H9 (cell line): ENCODE measurements around the gene RPS26. TPM values are rescaled to one million over a fixed set of nuclear protein-coding genes. Genes with fewer than 3 reads are reported as not detected.

Experiments used
- DNase-seq: peaks from one replicate; pipeline ENCODE4 v3.0.0-alpha.2; 2017
- H2AFZ ChIP-seq: one replicate; pipeline ENCODE4 v1.6.1; 2013; ENCODE audit warnings: mild to moderate bottlenecking, low read length, control low read depth, moderate library complexity
- H2AK5ac ChIP-seq: 2 replicates; pipeline ENCODE4 v1.6.1; 2013; ENCODE audit warnings: low read length, control low read depth, mixed read lengths; ENCODE audit not compliant: insufficient read length
- H2BK120ac ChIP-seq: one replicate; pipeline ENCODE4 v1.6.1; 2013; ENCODE audit warnings: low read depth, mild to moderate bottlenecking, low read length, control low read depth, inconsistent platforms; ENCODE audit not compliant: poor library complexity, severe bottlenecking
- H2BK12ac ChIP-seq: 2 replicates; pipeline ENCODE4 v1.6.1; 2013; ENCODE audit warnings: low read length, control low read depth, mixed read lengths, low read depth; ENCODE audit not compliant: insufficient read length
- H2BK15ac ChIP-seq: 2 replicates; pipeline ENCODE4 v1.6.1; 2013; ENCODE audit warnings: low read depth, low read length, control low read depth
- H2BK20ac ChIP-seq: one replicate; pipeline ENCODE4 v1.6.1; 2013; ENCODE audit warnings: low read depth, mild to moderate bottlenecking, low read length, control low read depth, inconsistent platforms; ENCODE audit not compliant: poor library complexity, severe bottlenecking
- H2BK5ac ChIP-seq: 2 replicates; pipeline ENCODE4 v1.6.1; 2013; ENCODE audit warnings: low read length, control low read depth, mixed read lengths; ENCODE audit not compliant: insufficient read length
- H3K14ac ChIP-seq: 2 replicates; pipeline ENCODE4 v1.6.1; 2013; ENCODE audit warnings: low read length, control low read depth; ENCODE audit not compliant: insufficient read depth
- H3K18ac ChIP-seq: 2 replicates; pipeline ENCODE4 v1.6.1; 2013; ENCODE audit warnings: low read depth, mild to moderate bottlenecking, mixed read lengths, low read length, control low read depth; ENCODE audit not compliant: insufficient read length
- H3K23ac ChIP-seq: 2 replicates; pipeline ENCODE4 v1.6.1; 2013; ENCODE audit warnings: low read length, control low read depth, mixed read lengths, low read depth; ENCODE audit not compliant: insufficient read length
- H3K23me2 ChIP-seq: 2 replicates; pipeline ENCODE4 v1.6.1; 2013; ENCODE audit warnings: low read depth, mild to moderate bottlenecking, mixed read lengths, low read length, control low read depth; ENCODE audit not compliant: insufficient read length, poor library complexity, severe bottlenecking
- H3K27ac ChIP-seq: 2 replicates; pipeline ENCODE4 v1.5.1; 2013; ENCODE audit warnings: low read length, control low read depth, mixed read lengths, low read depth; ENCODE audit not compliant: insufficient read length
- H3K27me3 ChIP-seq: 2 replicates; pipeline ENCODE4 v1.6.1; 2013; ENCODE audit warnings: low read length, control low read depth, inconsistent platforms; ENCODE audit not compliant: insufficient read depth
- H3K4ac ChIP-seq: 2 replicates; pipeline ENCODE4 v1.6.1; 2013; ENCODE audit warnings: low read depth, mild to moderate bottlenecking, control low read depth, inconsistent platforms, low read length, moderate library complexity
- H3K4me1 ChIP-seq: 2 replicates; pipeline ENCODE4 v1.6.1; 2013; ENCODE audit warnings: low read length, control low read depth, inconsistent platforms; ENCODE audit not compliant: insufficient read depth
- H3K4me2 ChIP-seq: 2 replicates; pipeline ENCODE4 v1.6.1; 2013; ENCODE audit warnings: low read length, control low read depth, mixed read lengths; ENCODE audit not compliant: insufficient read length, insufficient read depth
- H3K56ac ChIP-seq: 2 replicates; pipeline ENCODE4 v1.6.1; 2013; ENCODE audit warnings: low read depth, mild to moderate bottlenecking, mixed read lengths, low read length, control low read depth; ENCODE audit not compliant: insufficient read length
- H3K79me1 ChIP-seq: 2 replicates; pipeline ENCODE4 v1.6.1; 2013; ENCODE audit warnings: low read depth, mild to moderate bottlenecking, moderate library complexity, low read length, control low read depth, inconsistent platforms; ENCODE audit not compliant: insufficient read depth, poor library complexity, severe bottlenecking
- H3K79me2 ChIP-seq: 2 replicates; pipeline ENCODE4 v1.6.1; 2013; ENCODE audit warnings: low read length, control low read depth, inconsistent platforms; ENCODE audit not compliant: insufficient read depth
- H3K9ac ChIP-seq: 2 replicates; pipeline ENCODE4 v1.6.1; 2013; ENCODE audit warnings: low read length, control low read depth, mixed read lengths; ENCODE audit not compliant: insufficient read length; ENCODE audit errors: extremely low read depth
- H3K9me3 ChIP-seq: one replicate; pipeline ENCODE4 v1.6.1; 2013; ENCODE audit warnings: low read depth, low read length, inconsistent platforms; ENCODE audit not compliant: control insufficient read depth
- H3T11ph ChIP-seq: one replicate; pipeline ENCODE4 v1.6.1; 2013; ENCODE audit warnings: mild to moderate bottlenecking, low read length, control low read depth, inconsistent platforms
- H4K20me1 ChIP-seq: one replicate; pipeline ENCODE4 v1.6.1; 2013; ENCODE audit not compliant: control insufficient read depth, insufficient read length, insufficient read depth
- H4K5ac ChIP-seq: 2 replicates; pipeline ENCODE4 v1.6.1; 2013; ENCODE audit warnings: low read depth, mild to moderate bottlenecking, mixed read lengths, low read length, control low read depth; ENCODE audit not compliant: insufficient read length
- H4K8ac ChIP-seq: replicated peaks from 2 replicates; pipeline ENCODE4 v1.6.1; 2013; ENCODE audit warnings: low read length, control low read depth, mixed read lengths, low read depth; ENCODE audit not compliant: insufficient read length
- H4K91ac ChIP-seq: 2 replicates; pipeline ENCODE4 v1.6.1; 2013; ENCODE audit warnings: low read depth, mild to moderate bottlenecking, moderate library complexity, mixed read lengths, low read length, control low read depth; ENCODE audit not compliant: insufficient read length
- H3K27ac Mint-ChIP-seq, 3 experiments: 2 replicates in 2 of 3; 3 replicates in 1 of 3; pipeline ENCODE4 v1.8.0; 2020 to 2021; ENCODE audit warnings: mixed read lengths in 3 of 3, mild to moderate bottlenecking in 1 of 3, moderate library complexity in 1 of 3
- H3K27me3 Mint-ChIP-seq: 2 replicates; pipeline ENCODE4 v1.8.0; 2021; ENCODE audit warnings: low read depth, mild to moderate bottlenecking, moderate library complexity, mixed read lengths
- H3K36me3 Mint-ChIP-seq, 3 experiments: 2 replicates in 2 of 3; 3 replicates in 1 of 3; pipeline ENCODE4 v1.8.0; 2020 to 2021; ENCODE audit warnings: low read depth in 3 of 3, mixed read lengths in 3 of 3; ENCODE audit not compliant: insufficient read depth in 1 of 3
- H3K4me1 Mint-ChIP-seq, 2 experiments: 2 replicates each; pipeline ENCODE4 v1.8.0; 2020; ENCODE audit warnings: mixed read lengths in 2 of 2
- H3K4me3 Mint-ChIP-seq, 2 experiments: 2 replicates in 1 of 2; 3 replicates in 1 of 2; pipeline ENCODE4 v1.8.0; 2020 to 2021; ENCODE audit warnings: mild to moderate bottlenecking in 2 of 2, mixed read lengths in 2 of 2, moderate library complexity in 1 of 2
- H3K9me3 Mint-ChIP-seq, 2 experiments: 2 replicates in 1 of 2; 3 replicates in 1 of 2; pipeline ENCODE4 v1.8.0; 2020; ENCODE audit warnings: mild to moderate bottlenecking in 2 of 2, mixed read lengths in 2 of 2, moderate library complexity in 1 of 2
- WGBS: extraction: QIAGEN DNeasy Blood & Tissue Kit; methylation state at CpG from one replicate; pipeline ENCODE4 v1.1.7; 2013; ENCODE audit warnings: missing lambda C conversion rate, low lambda C conversion rate, mixed read lengths; ENCODE audit not compliant: insufficient read length; ENCODE audit errors: extremely low coverage; 5-methylcytosine and 5-hydroxymethylcytosine counted together
- long read RNA-seq: library from polyadenylated mRNA; unstranded; transcript quantifications from one replicate; pipeline ENCODE4 v2.0.0, GENCODE V29; 2020
- total RNA-seq: library from RNA; stranded (reverse); gene quantifications from 2 replicates; pipeline ENCODE4 v1.2.1, GENCODE V29; 2021
- TF ChIP-seq, protein P1 (sequence below): fragments of 200-600 bp; sonication (generic); conservative IDR thresholded peaks from 3 replicates; pipeline ENCODE4 v1.8.0; 2021; ENCODE audit warnings: antibody characterized with exemption, mild to moderate bottlenecking

RPS26 gene
- 51.9 and 53.5 TPM in 2 replicates for total RNA-seq
- long read RNA-seq, transcript RPS26-202 (3 exons, 1,204 nt) = major isoform, 21 of 67 reads
- long read RNA-seq, transcript RPS26-204 (4 exons, 1,140 nt) = minor isoform, 13 of 67 reads
- long read RNA-seq, partial matches to known transcripts = 18 of 67 reads
- long read RNA-seq, other reads (novel, unspliced or antisense) = 15 of 67 reads

DNA sequence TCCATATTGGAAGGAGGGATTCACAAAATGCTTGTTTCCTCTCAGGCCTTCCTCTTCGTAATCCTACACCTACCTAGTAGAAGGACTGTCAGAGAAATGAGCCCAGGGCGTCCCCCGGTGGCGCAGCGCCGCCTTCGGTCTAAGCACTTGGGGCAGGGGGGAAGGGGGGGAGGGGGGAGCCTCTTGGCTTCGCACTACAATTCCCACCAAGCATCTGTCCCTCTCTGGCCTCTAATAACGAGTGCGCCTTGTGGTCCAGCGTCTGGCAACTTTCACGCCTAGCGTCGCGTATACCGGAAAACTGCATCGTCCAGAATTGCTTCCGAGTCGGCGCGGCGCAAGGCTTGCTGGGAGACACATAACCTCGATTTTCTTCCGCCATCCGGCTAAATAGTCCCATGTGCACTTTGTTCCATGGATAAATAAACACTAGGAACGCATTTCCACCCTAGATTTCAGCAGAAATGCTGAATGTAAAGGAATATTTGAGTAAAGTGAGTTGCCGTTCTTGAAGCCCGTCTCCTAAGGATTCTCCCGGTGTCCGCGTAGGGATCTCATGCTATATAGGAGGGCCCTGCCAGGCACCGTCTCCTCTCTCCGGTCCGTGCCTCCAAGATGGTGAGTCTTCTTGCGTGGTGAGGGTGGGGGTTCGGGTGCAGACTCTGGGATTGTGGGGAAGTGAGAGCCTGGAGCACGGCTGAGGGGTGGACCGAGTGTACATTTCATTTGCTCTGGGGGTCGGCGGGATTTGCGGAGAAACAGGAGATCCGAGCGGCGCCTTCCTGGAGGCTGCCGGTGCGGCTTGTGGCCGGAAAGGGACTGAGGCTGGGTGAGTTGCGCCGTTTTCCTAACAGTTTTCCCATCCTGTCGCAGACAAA is at the start of gene RPS26:
TSS of gene RPS26 (plus strand) at position 367 of the 878 bp plus-strand sequence. CDS start at position 616, 249 bp downstream.
- peak within 1 kb of the TSS; percentile 97 for H3K9ac ChIP-seq
- peaks cover 3% of the 10 kb centered on the region for H4K20me1 ChIP-seq
- no CpG with 5 or more reads among the region's 50 CpGs for WGBS
- peaks cover 0 to 3% of the 10 kb centered on the region in 2 experiments; a peak in 2 of 5 replicates for H3K9me3 Mint-ChIP-seq
- H3K4ac ChIP-seq = no peak within 1 kb of the TSS
- H3K36me3 Mint-ChIP-seq = peaks cover 23 to 42% (median 33%) of the 10 kb centered on the region in 3 experiments
- no peaks in the 10 kb centered on the region; the same call in 1 of the 2 replicates for H3K4me1 ChIP-seq
- H3K14ac ChIP-seq = peak within 1 kb of the TSS; percentile 92; the same call in 1 of the 2 replicates
- H3K27ac ChIP-seq = peak within 1 kb of the TSS; percentile 48
- peak within 1 kb of the TSS; percentile 11 for H4K5ac ChIP-seq
- no peaks in the 10 kb centered on the region for H3K79me1 ChIP-seq
- peaks cover 26 to 33% of the 10 kb centered on the region in 2 experiments for H3K4me1 Mint-ChIP-seq
- no peak within 1 kb of the TSS for H4K8ac ChIP-seq
- H3K56ac ChIP-seq = no peak within 1 kb of the TSS
- no peak within 1 kb of the TSS for H2BK12ac ChIP-seq
- H3K23ac ChIP-seq = no peak within 1 kb of the TSS
- H3K4me3 Mint-ChIP-seq = peak within 1 kb of the TSS; percentile 98
- H3T11ph ChIP-seq = no peak within 1 kb of the TSS
- DNase-seq = peak; percentile 100
- no peak within 1 kb of the TSS for H2AK5ac ChIP-seq
- H2BK120ac ChIP-seq = no peak within 1 kb of the TSS
- no peaks in the 10 kb centered on the region for H3K9me3 ChIP-seq
- H2BK5ac ChIP-seq = peak within 1 kb of the TSS; percentile 96
- H3K23me2 ChIP-seq = no peaks in the 10 kb centered on the region
- H3K27ac Mint-ChIP-seq = peak within 1 kb of the TSS; percentile 97 to 99 (median 99)
- no peak within 1 kb of the TSS for H2BK20ac ChIP-seq
- TF ChIP-seq, protein P1, sequence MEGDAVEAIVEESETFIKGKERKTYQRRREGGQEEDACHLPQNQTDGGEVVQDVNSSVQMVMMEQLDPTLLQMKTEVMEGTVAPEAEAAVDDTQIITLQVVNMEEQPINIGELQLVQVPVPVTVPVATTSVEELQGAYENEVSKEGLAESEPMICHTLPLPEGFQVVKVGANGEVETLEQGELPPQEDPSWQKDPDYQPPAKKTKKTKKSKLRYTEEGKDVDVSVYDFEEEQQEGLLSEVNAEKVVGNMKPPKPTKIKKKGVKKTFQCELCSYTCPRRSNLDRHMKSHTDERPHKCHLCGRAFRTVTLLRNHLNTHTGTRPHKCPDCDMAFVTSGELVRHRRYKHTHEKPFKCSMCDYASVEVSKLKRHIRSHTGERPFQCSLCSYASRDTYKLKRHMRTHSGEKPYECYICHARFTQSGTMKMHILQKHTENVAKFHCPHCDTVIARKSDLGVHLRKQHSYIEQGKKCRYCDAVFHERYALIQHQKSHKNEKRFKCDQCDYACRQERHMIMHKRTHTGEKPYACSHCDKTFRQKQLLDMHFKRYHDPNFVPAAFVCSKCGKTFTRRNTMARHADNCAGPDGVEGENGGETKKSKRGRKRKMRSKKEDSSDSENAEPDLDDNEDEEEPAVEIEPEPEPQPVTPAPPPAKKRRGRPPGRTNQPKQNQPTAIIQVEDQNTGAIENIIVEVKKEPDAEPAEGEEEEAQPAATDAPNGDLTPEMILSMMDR = peak; percentile 61
- no peak within 1 kb of the TSS for H2BK15ac ChIP-seq
- peaks cover 11% of the 10 kb centered on the region; the same call in 1 of the 2 replicates for H3K79me2 ChIP-seq
- H3K27me3 ChIP-seq = no peaks in the 10 kb centered on the region
- peak within 1 kb of the TSS; percentile 66 for H3K4me2 ChIP-seq
- H3K18ac ChIP-seq = peak within 1 kb of the TSS; percentile 95
- peak within 1 kb of the TSS; percentile 85 for H2AFZ ChIP-seq
- H3K27me3 Mint-ChIP-seq = no peaks in the 10 kb centered on the region
- no peak within 1 kb of the TSS for H4K91ac ChIP-seq
